SK-N-SH treated with all-trans-retinoic acid at 6 μM for 48 hours (cell line): Measurements from ENCODE around the gene SLC49A3.

Experiments
- GLIS3 ChIP-seq: fragments of 250-450 bp; sonication (Bioruptor Pico); IDR thresholded peaks from 2 replicates; pipeline ENCODE4 v1.5.0; 2020; ENCODE audit warnings: mild to moderate bottlenecking, moderate library complexity
- ZNF565 ChIP-seq: fragments of 450-650 bp; formaldehyde crosslinking; conservative IDR thresholded peaks from 2 replicates; pipeline ENCODE4 v1.5.0; 2020; ENCODE audit warnings: low read depth, mild to moderate bottlenecking, moderate library complexity

DNA sequence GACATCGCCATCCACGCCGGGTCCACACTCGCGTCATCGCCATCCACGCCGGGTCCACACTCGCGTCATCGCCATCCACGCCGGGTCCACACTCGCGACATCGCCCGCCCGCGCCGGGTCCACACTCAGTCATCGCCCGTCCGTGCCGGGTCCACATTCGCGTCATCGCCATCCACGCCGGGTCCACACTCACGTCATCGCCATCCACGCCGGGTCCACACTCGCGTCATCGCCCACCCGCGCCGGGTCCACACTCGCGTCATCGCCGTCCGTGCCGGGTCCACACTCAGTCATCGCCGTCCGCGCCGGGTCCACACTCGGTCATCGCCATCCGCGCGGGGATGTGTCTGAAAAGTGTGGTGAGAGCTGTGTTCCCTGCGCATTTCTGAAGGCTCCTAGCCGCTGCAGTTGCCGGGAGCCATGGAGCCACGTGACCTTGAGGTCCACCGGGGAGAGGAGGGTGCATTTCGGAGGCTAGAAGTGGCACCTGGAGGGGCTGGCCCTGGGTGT is 34.0 kb upstream of the SLC49A3 start:
- TF ChIP-seq ZNF565 (CRISPR knock-in tag) (no peak), GLIS3 (CRISPR knock-in tag) (no peak)
